Measurements from ENCODE around the gene ATP8A2.

ATP8A2 gene

DNA sequence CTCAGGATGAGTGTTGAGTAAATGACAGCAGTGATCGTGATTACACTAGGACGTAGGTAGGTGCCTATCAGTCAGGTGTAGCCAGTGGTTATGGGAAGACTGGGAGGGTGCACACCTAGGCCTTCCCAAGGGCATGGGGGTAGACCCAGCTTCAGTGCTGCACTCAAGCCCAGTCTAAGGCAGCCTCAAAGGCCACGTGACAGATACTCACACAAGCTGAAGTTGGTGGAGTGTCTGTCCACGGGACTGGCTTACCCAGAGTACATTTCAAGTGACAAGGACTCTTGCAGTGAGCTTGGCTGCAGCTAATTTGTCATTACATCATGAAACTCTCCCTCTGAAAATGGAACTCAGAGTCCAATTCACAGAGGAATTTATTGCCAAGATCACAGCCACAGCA is 561.7 kb downstream of the ATP8A2 start:
- H2AFZ ChIP-seq: no peak overlapping the region
- no peak overlapping the region for H3K9ac ChIP-seq
- TF ChIP-seq, protein P1, sequence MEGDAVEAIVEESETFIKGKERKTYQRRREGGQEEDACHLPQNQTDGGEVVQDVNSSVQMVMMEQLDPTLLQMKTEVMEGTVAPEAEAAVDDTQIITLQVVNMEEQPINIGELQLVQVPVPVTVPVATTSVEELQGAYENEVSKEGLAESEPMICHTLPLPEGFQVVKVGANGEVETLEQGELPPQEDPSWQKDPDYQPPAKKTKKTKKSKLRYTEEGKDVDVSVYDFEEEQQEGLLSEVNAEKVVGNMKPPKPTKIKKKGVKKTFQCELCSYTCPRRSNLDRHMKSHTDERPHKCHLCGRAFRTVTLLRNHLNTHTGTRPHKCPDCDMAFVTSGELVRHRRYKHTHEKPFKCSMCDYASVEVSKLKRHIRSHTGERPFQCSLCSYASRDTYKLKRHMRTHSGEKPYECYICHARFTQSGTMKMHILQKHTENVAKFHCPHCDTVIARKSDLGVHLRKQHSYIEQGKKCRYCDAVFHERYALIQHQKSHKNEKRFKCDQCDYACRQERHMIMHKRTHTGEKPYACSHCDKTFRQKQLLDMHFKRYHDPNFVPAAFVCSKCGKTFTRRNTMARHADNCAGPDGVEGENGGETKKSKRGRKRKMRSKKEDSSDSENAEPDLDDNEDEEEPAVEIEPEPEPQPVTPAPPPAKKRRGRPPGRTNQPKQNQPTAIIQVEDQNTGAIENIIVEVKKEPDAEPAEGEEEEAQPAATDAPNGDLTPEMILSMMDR (IDR thresholded peaks at IDR 0.05): no peak

DNA sequence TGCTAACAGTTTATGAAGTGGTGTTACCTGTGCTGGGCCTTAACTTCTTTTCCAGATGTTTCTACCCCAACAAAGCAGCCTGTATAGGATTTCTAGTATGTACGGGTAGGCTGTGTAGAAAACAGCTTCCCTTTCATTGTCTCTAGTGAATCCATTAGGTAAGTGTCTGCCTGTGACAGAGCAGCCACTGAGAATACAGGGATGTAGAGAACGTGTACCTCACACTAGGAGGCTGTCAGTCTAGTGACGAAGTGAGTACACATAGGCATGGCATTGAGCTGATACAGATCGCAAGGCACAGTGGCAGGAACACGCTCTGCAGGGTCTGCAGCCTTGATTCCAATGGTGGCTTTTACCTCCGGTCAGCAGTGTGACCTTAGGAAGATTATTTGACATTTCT is 562.4 kb downstream of the ATP8A2 start:
- H3K4me1 ChIP-seq: no peaks in the 10 kb centered on the region
- H3K79me2 ChIP-seq: no peaks in the 10 kb centered on the region
- TF ChIP-seq, protein P1 (IDR thresholded peaks at IDR 0.05): no peak
- H3K27ac ChIP-seq: no peak overlapping the region
- no peak overlapping the region for H3K9ac ChIP-seq
- H3K36me3 ChIP-seq (ENCODE audit: control insufficient read depth, insufficient read depth, low read length): no peaks in the 10 kb centered on the region
- no peak overlapping the region for H2AFZ ChIP-seq
- no peak overlapping the region for H3K4me3 ChIP-seq (ENCODE audit: low read depth, low read length)
- H3K27me3 ChIP-seq (ENCODE audit: control insufficient read depth, insufficient read depth, low read length): no peaks in the 10 kb centered on the region
- no peaks in the 10 kb centered on the region for H3K9me3 ChIP-seq (ENCODE audit: control insufficient read depth, low read length)
- H3K4me2 ChIP-seq (ENCODE audit: low read length): no peak overlapping the region

More for the DNA sequence above, 561.7 kb downstream of the ATP8A2 start:
- H3K79me2 ChIP-seq: no peaks in the 10 kb centered on the region
- no peak overlapping the region for H3K4me3 ChIP-seq (ENCODE audit: low read depth, low read length)
- H3K4me1 ChIP-seq: no peaks in the 10 kb centered on the region
- no peak overlapping the region for H3K27ac ChIP-seq
- no peak overlapping the region for H3K4me2 ChIP-seq (ENCODE audit: low read length)
- no peaks in the 10 kb centered on the region for H3K36me3 ChIP-seq (ENCODE audit: control insufficient read depth, insufficient read depth, low read length)
- no peaks in the 10 kb centered on the region for H3K27me3 ChIP-seq (ENCODE audit: control insufficient read depth, insufficient read depth, low read length)
- H3K9me3 ChIP-seq (ENCODE audit: control insufficient read depth, low read length): no peaks in the 10 kb centered on the region

DNA sequence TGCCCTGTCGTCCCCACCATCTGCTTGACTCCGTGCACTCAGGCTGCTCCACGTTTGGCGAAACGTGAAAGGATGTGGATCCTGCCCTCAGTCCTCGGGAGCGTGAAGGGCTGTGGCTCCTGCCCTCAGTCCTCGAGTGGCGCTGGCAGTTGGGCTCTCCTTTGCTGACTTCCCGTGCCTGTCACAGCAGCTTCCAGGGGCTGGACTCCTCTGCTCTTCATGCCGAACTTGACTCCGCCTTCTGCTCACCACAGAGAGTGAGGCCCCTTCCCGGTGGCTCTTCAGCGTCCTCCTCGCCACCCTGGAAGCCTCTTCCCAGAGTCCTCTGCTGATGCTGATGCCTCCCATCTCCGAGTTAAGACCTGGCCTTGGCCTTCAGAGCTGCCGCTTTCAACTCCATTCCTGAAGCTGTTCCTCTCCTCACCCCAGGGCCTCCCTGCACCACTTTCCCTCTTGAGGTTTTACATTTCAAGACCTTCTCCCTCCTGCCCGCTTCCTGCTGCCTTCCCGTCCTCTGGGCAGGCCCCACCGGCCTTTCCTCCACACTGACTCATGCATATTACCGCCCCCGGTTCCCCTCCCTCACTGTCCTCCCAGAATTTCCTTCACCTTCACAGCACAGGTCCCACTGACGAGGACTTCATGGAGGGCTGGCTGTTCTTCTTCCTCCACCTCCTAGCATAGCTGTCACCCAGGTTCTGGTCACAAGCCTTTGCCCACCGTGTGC is 568.4 kb downstream of the ATP8A2 start:
- Histone ChIP-seq H3K27ac (no peak overlapping the region), H3K4me2 (ENCODE audit: low read length) (no peak overlapping the region), H3K9me3 (ENCODE audit: control insufficient read depth, low read length) (no peaks in the 10 kb centered on the region), H3K4me3 (ENCODE audit: low read depth, low read length) (no peak overlapping the region), H3K4me1 (no peaks in the 10 kb centered on the region), H2AFZ (no peak overlapping the region), H3K27me3 (ENCODE audit: control insufficient read depth, insufficient read depth, low read length) (no peaks in the 10 kb centered on the region), H3K36me3 (ENCODE audit: control insufficient read depth, insufficient read depth, low read length) (no peaks in the 10 kb centered on the region), H3K9ac (no peak overlapping the region), H3K79me2 (no peaks in the 10 kb centered on the region)
- TF ChIP-seq, protein P1 (IDR thresholded peaks at IDR 0.05): no peak

DNA sequence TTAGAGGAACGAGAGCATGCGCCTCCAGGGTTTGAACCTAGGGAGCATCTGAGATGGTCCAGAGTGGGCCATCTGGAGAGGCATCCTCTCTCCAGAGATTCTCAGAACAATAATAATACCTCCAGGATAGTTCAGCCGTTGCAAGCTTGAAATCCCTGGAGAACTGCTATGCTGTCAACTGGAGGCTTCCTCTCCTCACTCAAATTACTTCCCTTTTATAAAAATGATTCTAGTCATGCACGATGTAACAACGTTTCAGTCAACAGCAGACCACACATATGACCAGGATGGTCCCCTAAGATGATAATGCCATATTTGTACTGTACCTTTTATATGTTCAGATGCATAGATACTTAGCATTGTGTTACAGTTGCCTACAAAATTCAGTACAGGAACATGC is 571.3 kb downstream of the ATP8A2 start:
- Histone ChIP-seq H3K4me3 (ENCODE audit: low read depth, low read length) (no peak overlapping the region), H3K9me3 (ENCODE audit: control insufficient read depth, low read length) (no peaks in the 10 kb centered on the region), H2AFZ (no peak overlapping the region), H3K27ac (no peak overlapping the region), H3K4me1 (no peaks in the 10 kb centered on the region), H3K4me2 (ENCODE audit: low read length) (no peak overlapping the region), H3K9ac (no peak overlapping the region), H3K79me2 (no peaks in the 10 kb centered on the region), H3K27me3 (ENCODE audit: control insufficient read depth, insufficient read depth, low read length) (no peaks in the 10 kb centered on the region), H3K36me3 (ENCODE audit: control insufficient read depth, insufficient read depth, low read length) (no peaks in the 10 kb centered on the region)
- TF ChIP-seq, protein P1 (IDR thresholded peaks at IDR 0.05): no peak

DNA sequence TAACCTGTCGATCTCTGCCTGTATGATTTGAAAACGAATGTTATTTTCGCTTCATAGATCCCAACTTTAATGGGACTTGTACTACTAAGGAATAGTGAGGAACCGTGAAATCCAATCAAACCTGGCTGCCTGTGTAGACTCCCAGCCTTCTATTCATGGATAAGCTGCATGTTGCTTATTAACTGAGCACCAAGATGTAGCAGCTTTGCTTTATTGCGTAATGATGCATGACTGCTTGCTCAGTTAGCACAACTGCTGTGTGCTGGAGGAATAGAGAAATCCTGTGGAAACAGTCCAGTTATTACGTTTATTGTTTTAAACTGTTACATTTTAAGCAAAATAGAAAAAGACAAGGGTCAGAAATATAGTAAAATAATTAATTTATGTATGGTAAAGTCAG is 571.9 kb downstream of the ATP8A2 start:
- no peak overlapping the region for H3K27ac ChIP-seq
- H2AFZ ChIP-seq: no peak overlapping the region
- H3K9me3 ChIP-seq (ENCODE audit: control insufficient read depth, low read length): no peaks in the 10 kb centered on the region
- H3K79me2 ChIP-seq: no peaks in the 10 kb centered on the region
- no peak overlapping the region for H3K9ac ChIP-seq
- H3K36me3 ChIP-seq (ENCODE audit: control insufficient read depth, insufficient read depth, low read length): no peaks in the 10 kb centered on the region
- TF ChIP-seq, protein P1 (IDR thresholded peaks at IDR 0.05): no peak
- H3K4me2 ChIP-seq (ENCODE audit: low read length): no peak overlapping the region
- no peaks in the 10 kb centered on the region for H3K4me1 ChIP-seq
- no peaks in the 10 kb centered on the region for H3K27me3 ChIP-seq (ENCODE audit: control insufficient read depth, insufficient read depth, low read length)
- H3K4me3 ChIP-seq (ENCODE audit: low read depth, low read length): no peak overlapping the region

Data from parathyroid adenoma (tissue), 2 donors.